ENCODE data around the gene UCK1.
"Not testable (repeated sequence)": the region's sequence is repeated elsewhere in the genome, so short reads cannot be mapped to it uniquely, and the experiment has no call there.

UCK1 gene

GRCh38 chr9:131554087-131554842, 23.2 kb upstream of the UCK1 start:
- DNase-seq (ENCODE audit: low read depth in 2 of 2), result no peak

GRCh38 chr9:131552030-131552429, 21.0 kb upstream of the UCK1 start:
- no peak for DNase-seq (ENCODE audit: low read depth in 2 of 2)

- DNase-seq (ENCODE audit: low read depth in 2 of 2), result not testable (repeated sequence)
These were observed 19.4 kb upstream of the UCK1 start for GRCh38 chr9:131550465-131550864.

GRCh38 chr9:131549186-131549585, 18.1 kb upstream of the UCK1 start:
- DNase-seq (ENCODE audit: low read depth in 2 of 2), result not testable (repeated sequence)

- no peak for DNase-seq (ENCODE audit: low read depth in 2 of 2)
These were observed 15.4 kb upstream of the UCK1 start for GRCh38 chr9:131546336-131547084.

GRCh38 chr9:131545786-131546335, 14.8 kb upstream of the UCK1 start:
- DNase-seq (ENCODE audit: low read depth in 2 of 2), result no peak

GRCh38 chr9:131545003-131545785, 14.1 kb upstream of the UCK1 start, which contains the start of gene PRRT1B:
Gene PRRT1B, plus strand, starts transcription at chr9:131545523. Its CDS starts 93 bp downstream, at chr9:131545616.
- no peak for DNase-seq (ENCODE audit: low read depth in 2 of 2)

GRCh38 chr9:131543141-131543540, 12.1 kb upstream of the UCK1 start:
- DNase-seq (ENCODE audit: low read depth in 2 of 2), result no peak

GRCh38 chr9:131539223-131539923, 8.3 kb upstream of the UCK1 start:
- no peak for DNase-seq (ENCODE audit: low read depth in 2 of 2)

- DNase-seq (ENCODE audit: low read depth in 2 of 2), result no peak
These were observed 6.9 kb upstream of the UCK1 start for GRCh38 chr9:131537946-131538345.

GRCh38 chr9:131534721-131535237, 3.7 kb upstream of the UCK1 start:
- no peak for DNase-seq (ENCODE audit: low read depth in 2 of 2)

- no peak for DNase-seq (ENCODE audit: low read depth in 2 of 2)
These were observed 530 bp downstream of the UCK1 start for GRCh38 chr9:131530546-131530919.

GRCh38 chr9:131529597-131530545, 1.2 kb downstream of the UCK1 start:
- no peak for DNase-seq (ENCODE audit: low read depth in 2 of 2)

- DNase-seq (ENCODE audit: low read depth in 2 of 2), result no peak
These were observed 2.1 kb downstream of the UCK1 start for GRCh38 chr9:131528886-131529505.

GRCh38 chr9:131528186-131528585, 2.9 kb downstream of the UCK1 start:
- no peak for DNase-seq (ENCODE audit: low read depth in 2 of 2)

- DNase-seq (ENCODE audit: low read depth in 2 of 2), result no peak
These were observed 5.2 kb downstream of the UCK1 start for GRCh38 chr9:131525643-131526565.

GRCh38 chr9:131524665-131525315, 6.3 kb downstream of the UCK1 start:
- DNase-seq (ENCODE audit: low read depth in 2 of 2), result peak in 1 of 2 experiments; percentile 15

All from fibroblast of skin of left biceps (primary cell).